Activated CD8-positive, alpha-beta memory T cell treated with anti-CD3 and anti-CD28 coated beads for 48 hours (primary cell): Measurements from ENCODE around the gene QKI.
A peak's percentile ranks its signal among the peaks of the same experiment; 100 is the strongest.
"Not testable (repeated sequence)": the region's sequence is repeated elsewhere in the genome, so short reads cannot be mapped to it uniquely, and the experiment has no call there.

Source experiments
- DNase-seq, 3 experiments: peaks; one replicate each; pipeline ENCODE4 v3.0.0-alpha.2; 2020; ENCODE audit warnings: low read depth in 2 of 3, low spot score in 2 of 3

QKI gene

GRCh38 chr6:163414117-163414945 is at the start of gene QKI:
TSS of gene QKI (plus strand) at chr6:163414718. CDS start at chr6:163415194, 476 bp downstream.
- DNase-seq, result peak; percentile 40 to 62 (median 54)

GRCh38 chr6:163366288-163366687 is 48.2 kb upstream of the QKI start:
- no peak for DNase-seq

GRCh38 chr6:163367497-163368183 is 46.9 kb upstream of the QKI start:
- DNase-seq, result no peak

DNA sequence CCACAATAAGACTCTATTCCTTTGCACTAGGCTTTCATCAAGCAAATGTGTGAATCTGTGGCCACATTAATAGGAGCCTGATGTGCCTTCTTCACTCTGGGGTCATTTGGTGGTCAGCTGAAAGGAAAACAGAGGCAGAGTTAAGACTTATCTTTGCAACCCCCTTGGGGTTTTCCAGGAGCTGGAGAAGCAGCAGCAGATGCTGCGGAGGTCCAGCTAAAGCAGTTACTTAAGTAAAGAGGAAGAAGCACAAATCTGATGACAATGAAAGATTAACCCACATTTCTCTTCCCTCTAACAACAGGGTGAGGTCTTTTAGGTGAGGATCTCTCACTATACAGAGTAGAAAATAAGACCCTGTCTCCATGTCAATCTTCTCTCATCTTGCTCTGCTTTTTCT is 45.4 kb upstream of the QKI start:
- no peak for DNase-seq

GRCh38 chr6:163369628-163370365 is 44.7 kb upstream of the QKI start:
- no peak for DNase-seq

DNA sequence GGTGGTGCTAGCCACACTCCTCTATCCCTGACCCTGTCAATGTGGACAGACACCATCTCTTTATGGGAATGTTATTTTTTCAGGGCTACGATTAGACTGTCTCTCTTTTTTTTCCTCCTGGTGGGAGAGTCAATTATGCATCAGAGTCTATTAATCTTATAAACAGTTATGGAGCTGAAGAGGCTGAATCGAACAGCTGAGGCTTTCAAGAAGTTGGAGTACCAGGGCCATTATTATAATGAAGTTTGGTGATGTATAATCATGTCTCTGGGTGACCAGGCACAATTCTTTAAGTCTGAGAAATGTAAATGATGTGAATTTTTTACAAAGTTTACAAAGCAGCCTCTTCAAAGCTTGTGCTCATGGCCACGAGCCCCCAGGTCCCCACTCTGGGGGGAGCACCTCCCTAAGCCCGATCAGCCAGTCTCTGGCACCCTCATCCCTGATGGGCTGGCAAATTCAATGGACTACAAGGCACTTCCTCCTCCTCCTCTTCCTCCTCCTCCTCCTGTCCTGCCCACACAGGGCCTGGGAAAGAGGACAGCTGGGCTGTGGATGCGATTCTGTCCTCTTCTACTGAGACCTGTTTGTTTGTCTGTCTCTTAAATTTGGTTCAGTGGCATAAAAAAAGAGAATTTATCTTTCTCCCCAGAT is 43.9 kb upstream of the QKI start:
- no peak for DNase-seq

- DNase-seq, result no peak
Observed at GRCh38 chr6:163371129-163371528, 43.4 kb upstream of the QKI start.

DNA sequence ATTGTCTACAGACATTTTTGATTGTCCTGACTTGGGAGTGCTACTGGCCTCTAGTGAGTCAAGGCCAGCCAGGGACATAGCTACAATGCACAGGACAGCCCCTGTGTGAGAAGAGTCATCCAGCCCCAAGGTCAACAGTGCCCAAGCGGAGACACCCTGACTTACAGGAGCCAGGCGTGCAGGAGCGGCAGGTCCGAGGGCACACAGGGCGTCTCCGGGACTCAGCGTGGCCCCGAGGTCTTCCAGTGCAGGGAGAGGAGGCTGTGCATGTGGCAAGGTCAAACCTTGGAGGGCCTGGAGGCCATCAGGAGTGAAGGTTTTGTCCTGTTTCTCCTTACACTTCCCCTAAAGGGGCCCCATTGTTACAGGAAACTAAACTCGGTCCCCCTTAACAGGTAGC is 41.3 kb upstream of the QKI start:
- no peak for DNase-seq

DNA sequence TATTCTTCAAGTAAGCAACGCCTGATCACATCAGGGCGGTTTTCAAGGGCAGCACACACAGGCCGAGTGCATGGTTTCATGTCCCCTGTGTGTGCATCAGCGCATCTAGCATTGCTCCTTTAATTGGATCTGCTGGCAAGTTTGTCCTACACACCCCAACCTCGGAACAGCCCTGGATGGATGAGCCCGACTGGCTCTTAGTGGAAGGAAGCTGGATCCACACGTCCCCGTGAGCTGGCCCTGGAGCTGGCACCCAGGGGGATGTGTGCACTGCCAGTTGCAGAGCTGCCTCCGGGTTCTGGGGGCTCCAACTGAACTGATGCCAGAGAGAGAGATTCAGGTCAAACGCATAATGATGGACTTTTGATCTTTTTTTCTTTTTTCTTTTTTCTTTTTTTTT is 39.2 kb upstream of the QKI start:
- DNase-seq, result no peak

GRCh38 chr6:163376187-163376586 is 38.3 kb upstream of the QKI start:
- no peak for DNase-seq

- no peak for DNase-seq
Observed at GRCh38 chr6:163377561-163377960, 37.0 kb upstream of the QKI start.

DNA sequence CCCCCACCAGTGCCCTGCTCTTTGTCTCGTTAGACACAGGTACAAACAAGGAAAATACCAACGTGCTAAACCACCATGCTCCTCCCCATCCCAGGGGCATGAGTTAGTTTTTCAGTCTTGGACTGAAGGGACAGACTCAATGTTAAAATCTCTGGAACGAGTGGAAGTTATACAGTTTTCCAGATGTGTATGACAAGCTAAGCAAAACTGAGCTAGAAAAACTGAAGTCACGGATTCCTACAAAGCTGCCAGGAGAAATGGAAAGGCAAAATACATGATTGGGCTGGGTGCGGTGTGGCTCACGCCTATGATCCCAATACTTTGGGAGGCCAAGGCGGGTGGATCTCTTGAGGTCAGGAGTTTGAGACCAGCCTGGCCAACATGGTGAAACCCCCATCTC is 34.3 kb upstream of the QKI start:
- DNase-seq, result no peak

DNA sequence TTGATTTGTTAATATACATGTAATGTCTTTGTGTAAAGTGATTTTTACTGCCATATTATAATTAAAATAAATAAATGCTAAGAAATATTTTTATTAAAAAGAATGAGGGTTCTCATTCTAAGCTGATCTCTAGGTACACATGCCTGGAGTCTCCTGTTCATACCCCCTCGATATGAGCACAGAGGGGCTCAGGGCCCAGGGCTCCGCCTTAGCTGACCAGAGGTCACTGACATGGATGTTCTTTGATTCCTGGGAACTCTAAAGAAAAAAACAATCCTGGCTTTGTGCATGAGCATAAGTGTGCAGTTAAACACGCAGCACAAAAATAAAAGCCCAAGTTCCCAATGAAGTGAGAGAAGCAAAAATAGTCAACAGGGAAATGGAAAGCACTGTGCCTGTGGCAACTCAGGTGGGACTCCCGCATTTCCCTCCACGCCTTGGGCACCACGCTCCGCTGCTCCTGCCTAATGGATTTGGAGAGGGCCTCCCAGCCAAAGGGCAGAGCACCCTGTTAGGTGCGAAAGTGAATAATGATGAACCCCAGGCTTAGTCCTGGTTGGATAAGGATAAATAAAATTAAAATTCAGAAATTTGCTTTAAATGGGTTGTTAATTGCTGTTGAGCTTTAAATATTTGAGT is 33.3 kb upstream of the QKI start:
- DNase-seq, result no peak

- not testable (repeated sequence) for DNase-seq
Observed at GRCh38 chr6:163383396-163383795, 31.1 kb upstream of the QKI start.

GRCh38 chr6:163383912-163384311 is 30.6 kb upstream of the QKI start:
- DNase-seq, result no peak

- no peak for DNase-seq
Observed at GRCh38 chr6:163384510-163384909, 30.0 kb upstream of the QKI start.

GRCh38 chr6:163385503-163385902 is 29.0 kb upstream of the QKI start:
- not testable (repeated sequence) for DNase-seq

- no peak for DNase-seq
Observed at GRCh38 chr6:163386329-163386908, 28.1 kb upstream of the QKI start.

GRCh38 chr6:163387317-163387716 is 27.2 kb upstream of the QKI start:
- DNase-seq, result no peak

GRCh38 chr6:163389354-163389753 is 25.2 kb upstream of the QKI start:
- DNase-seq, result no peak

- DNase-seq, result no peak
Observed at GRCh38 chr6:163390770-163391169, 23.7 kb upstream of the QKI start.
